ENCODE measurements around the gene OPCML. TPM values are rescaled to one million over a fixed set of nuclear protein-coding genes. Genes with fewer than 3 reads are reported as not detected.

OPCML gene
- total RNA-seq, 1 experiment from 2014 or later = 0.10 TPM

DNA sequence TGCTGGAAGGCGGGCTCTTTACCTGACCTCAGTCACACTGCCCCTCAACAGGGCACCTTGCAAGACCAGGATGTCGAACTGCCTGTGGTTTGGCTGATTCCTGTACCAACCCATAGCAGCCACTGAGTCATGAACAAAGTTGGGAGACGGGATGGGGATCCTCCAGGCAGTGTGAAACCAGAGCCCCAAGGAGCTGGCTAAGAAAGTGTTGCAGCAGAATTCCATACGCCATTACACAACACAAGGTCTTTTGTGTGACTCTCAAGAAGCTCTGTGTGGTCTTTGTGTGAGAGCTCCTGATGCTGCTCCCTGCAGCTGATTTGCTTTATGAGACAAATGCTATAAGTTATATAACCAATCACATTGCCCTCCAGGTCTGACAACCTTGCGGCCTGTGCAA lies 617.7 kb downstream of the OPCML start:
- no peak for DNase-seq (ENCODE audit: extremely low read depth, low read depth)

DNA sequence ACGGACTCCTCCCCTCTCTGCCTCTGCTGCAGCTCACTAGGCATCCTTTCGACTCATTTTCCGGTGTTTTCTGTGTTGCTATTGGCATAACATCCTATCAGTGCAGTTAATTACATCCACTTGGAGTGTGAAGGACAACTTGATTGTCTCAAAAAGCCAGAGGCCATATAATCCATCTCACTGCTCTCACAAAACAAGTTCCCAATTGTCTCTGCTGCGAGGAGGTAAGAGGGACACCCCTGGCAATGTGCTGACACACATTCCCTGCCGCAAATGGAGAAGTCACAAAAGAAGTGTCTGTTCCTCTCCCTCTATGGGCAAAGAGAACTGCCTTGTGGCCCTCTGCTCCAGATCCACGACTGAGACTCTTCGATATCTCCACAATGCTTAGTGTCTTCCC lies 618.4 kb downstream of the OPCML start:
- DNase-seq (ENCODE audit: extremely low read depth, low read depth) = no peak

DNA sequence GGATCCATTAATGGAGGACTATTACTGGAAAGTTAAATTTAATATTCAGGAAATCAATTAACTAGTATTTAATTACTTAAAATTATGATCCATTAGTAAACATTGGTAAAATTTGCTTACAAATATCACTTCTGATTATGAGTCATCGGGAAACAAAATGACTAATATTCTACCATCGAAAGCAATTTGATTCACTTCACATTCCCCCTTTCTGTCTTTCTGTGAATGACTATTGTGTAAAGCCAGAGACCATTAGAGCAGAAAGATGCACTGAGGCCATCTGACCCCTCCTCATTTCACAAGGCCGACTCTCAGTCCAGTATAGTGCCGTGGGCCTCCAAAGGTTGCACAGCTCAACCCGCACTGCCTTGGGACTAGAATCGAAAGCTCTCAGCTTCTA lies 619.0 kb downstream of the OPCML start:
- DNase-seq (ENCODE audit: extremely low read depth, low read depth) = no peak

DNA sequence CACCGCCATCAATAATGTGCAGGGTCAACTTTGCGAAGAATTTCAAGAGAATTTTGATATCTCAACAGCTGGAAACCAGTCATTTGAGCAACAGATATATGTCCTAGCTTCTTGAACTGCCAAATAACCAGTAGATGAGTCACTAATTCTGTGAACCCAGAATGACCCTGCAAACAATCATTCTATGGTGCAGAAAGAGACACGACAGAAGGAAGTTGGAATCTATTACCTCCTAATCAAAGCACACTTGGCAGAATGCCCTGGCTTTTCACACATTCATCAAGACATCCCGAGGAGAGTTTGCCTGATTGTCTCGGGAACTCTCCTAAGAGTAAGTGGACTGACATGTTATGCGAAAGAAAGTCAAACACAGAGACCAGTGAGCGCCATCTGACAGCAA lies 621.1 kb downstream of the OPCML start:
- no peak for DNase-seq (ENCODE audit: extremely low read depth, low read depth)

- no peak for DNase-seq (ENCODE audit: extremely low read depth, low read depth)
These were observed 622.1 kb downstream of the OPCML start for GRCh38 chr11:132910011-132910760.

DNA sequence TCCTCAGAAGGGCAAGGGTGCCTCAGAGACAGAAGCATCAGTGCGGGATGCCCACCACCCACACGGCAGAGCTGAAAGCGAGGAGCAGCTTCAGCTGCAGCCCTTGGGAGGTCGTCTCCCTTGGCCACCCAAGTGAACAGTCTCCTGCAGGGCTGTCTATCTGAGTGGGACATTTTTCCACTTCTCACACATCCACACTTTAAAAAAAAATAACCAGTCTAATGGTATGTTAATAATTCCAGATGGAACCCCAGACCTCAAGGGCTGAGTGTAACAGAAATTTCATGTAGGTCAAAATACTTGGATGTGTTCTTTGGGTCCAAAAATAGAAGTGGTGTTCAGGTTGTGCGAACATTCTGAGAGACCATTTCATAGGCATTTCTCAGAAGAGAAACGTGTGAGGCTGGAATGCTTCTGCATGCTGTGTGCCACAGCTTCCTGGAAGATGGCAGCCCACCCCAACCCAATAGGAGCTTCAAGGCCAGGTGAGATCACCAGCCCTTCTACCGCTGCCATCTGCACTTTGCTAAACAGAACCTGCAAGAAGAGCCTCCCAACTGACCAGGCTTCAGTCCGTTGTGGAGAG lies 623.2 kb downstream of the OPCML start:
- no peak for DNase-seq (ENCODE audit: extremely low read depth, low read depth)

DNA sequence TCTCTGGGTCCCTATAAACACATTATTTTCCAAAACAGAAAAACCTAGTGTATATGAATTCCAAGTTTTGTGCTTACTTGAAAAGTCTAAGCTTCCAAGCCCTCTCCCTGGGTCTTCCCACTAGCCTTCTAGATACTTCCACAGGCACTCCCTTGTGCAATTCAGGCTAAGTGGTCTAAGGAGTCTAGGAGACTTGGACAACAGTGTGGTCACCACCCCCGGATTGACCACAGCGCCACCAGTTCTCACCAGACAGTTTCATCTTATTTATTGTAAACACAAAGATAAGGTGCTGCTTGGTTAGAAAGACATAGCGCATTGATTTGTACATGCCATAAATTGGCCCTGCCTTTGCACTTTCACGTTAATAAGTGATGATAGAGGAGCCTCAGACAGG lies 623.9 kb downstream of the OPCML start:
- no peak for DNase-seq (ENCODE audit: extremely low read depth, low read depth)

GRCh38 chr11:132907651-132908413 lies 624.5 kb downstream of the OPCML start:
- DNase-seq (ENCODE audit: extremely low read depth, low read depth) = no peak

DNA sequence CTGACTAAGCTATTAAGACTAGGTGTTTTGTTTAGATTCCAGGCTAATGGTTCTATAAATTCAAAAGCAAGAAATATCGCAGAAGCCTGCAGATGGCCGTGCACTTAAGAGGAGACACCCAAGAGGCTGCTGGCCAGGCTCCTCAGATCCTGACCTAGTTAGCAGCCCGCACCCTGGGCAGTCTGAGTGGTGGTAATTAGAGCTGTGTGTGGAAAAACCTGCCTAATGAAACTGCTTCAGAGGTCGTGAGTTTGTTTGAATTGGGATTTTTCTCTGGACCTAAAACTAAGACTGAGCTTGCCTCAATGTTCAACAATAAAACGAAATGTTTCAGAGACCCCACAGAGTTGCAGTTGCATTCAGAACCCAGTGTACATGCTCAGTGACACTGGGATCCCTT lies 627.7 kb downstream of the OPCML start:
- DNase-seq (ENCODE audit: extremely low read depth, low read depth) = no peak

DNA sequence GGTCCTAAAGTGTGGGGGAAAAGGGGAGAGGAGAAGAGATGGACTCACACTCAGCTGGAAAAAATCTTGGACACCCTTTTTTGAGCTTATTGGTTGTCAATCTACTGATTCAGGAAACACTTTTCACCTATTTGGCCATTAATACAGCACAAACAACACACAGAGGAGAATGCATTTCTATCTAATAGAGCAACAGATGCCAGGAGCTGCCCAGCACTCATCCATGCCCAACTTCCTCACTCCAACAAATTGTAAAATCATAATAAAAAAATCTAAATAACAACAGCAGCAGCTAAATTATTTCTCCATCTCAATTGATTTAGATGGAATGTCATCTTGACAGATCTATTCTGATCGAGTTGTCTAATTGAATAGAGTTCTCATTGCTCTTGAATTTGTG lies 628.2 kb downstream of the OPCML start:
- no peak for DNase-seq (ENCODE audit: extremely low read depth, low read depth)

DNA sequence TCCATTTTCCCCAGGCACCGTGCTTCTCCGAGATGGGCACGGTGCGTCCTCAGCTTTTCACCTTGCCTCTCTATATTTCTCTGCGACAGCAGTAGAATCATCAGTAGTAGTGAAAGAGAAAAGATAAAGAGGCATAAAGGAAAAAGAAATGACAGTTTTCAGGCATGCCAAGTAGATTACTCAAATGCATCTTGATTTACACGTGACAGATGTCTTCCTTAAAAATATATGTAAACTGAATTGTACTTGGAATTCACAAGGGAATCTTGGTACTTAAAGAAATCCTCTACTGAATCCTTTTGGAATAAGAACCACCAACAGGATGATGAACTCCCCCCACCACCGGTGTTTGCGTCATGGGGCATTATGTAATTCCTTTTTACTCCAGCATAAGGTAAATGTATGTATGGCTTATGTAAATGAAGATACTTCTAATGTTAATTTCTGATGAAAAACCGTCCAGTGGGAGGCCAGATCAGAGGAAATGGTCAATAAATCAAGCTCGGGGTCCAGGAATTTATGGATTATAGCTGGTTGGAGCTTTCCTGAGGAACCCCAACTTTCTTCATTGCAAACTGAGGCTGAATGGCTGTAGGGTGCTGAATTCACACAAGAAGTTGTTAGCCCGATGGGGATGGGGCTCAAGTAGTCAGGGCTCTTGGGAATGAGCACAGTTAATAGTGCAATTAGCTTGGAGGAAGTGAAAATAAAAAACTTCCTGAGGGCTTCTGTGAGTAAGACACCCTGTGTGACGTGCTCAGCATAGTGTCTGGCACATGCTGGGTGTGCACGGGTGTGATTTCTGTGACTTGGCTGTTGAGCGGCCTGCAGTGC lies 630.4 kb downstream of the OPCML start:
- DNase-seq (ENCODE audit: extremely low read depth, low read depth) = no peak

DNA sequence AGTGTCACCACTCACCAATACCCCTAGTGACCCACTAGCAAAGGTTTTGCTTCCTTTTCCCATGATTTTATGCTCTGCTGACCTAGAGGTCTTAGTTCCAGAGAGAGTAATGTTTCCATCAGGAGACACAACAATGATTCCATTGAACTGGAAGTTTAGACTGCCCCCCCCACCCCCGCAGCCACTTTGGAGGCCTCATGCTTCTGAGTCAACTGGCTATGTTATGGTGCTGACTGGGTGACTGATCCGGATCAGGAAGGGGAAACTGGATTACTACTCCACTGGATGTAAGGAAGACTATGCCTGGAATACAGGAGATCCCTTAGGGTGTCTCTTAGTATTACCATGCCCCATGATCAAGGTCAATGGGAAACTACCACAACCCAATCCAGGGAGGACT lies 633.6 kb downstream of the OPCML start:
- DNase-seq (ENCODE audit: extremely low read depth, low read depth) = no peak

DNA sequence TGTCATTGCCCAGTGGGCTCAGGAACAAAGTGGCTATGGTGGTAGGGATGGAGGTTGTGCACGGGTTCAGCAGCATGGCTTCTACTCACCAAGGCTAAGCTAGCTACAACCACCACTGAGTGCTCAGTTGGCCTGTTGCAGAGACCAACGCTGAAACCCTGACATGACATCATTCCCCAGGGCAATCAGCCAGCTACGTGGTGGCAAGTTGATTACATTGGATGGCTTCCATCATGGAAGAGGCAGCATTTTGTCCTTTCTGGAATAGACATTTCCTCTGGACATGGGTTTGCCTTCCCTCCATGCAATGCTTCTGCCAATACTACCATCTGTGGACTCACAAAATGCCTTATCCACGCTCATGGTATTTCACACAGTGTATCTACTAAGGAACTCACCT lies 634.3 kb downstream of the OPCML start:
- no peak for DNase-seq (ENCODE audit: extremely low read depth, low read depth)

DNA sequence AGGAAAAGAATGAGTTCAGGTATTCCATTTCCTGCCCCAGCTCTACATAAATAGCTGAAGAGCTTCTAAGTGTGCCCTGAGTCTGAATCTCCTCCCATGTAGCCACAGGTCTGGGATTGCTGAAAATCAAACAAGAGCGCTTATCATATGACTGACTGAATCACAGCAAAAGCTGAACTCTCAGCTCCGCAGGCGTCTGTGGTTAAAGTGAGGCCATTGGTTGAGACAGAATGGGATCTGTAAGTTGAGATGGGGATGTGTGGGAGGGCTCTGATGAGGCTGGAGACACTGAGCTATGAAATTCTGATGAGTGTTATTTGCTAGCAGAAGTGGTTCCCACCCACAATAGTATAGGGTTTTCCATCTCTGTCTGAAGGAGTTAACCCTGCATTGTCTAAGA lies 637.0 kb downstream of the OPCML start:
- no peak for DNase-seq (ENCODE audit: extremely low read depth, low read depth)

DNA sequence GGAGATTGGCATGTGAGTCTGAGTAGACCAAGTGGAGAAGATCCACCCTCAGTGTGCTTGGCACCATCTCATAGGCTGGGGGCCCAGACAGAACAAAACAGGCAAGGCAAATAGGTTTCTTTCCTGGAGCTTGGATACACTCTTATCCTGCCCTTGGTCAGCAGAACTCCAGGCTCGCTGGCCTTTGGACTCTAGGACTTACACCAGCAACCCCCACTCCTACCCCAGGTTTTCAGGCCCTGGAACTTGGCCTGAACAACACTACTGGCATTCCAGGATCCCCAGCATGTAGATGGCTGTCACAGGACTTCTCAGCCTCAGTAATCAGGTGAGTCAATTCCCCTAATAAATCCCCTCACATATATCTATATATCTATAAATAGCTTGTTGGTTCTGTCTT lies 637.7 kb downstream of the OPCML start:
- DNase-seq (ENCODE audit: extremely low read depth, low read depth) = no peak

GRCh38 chr11:132892876-132893275 lies 639.4 kb downstream of the OPCML start:
- no peak for DNase-seq (ENCODE audit: extremely low read depth, low read depth)

GRCh38 chr11:132888226-132888625 lies 644.1 kb downstream of the OPCML start:
- DNase-seq (ENCODE audit: extremely low read depth, low read depth) = no peak

DNA sequence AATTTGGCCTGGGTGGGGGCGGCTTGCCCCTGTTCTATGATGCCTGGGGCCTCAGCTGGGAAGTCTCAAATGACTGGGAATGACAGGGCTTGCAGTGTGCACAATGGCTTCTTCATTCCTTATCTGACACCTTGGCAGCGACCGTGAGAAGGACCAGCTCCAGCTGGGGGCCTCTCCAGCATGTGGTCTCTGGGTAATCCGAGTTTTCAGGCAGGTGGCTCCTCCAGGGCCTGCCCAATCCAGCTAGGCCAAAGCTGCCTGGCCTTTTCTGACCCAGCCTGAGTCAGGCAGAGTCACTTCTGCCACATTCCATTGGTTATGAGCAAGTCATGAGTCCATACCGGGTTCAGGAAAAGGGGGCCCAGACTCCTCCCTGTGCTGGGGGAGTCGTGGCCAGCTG lies 646.0 kb downstream of the OPCML start:
- DNase-seq (ENCODE audit: extremely low read depth, low read depth) = no peak

- DNase-seq (ENCODE audit: extremely low read depth, low read depth) = no peak
These were observed 649.1 kb downstream of the OPCML start for GRCh38 chr11:132883241-132883640.

DNA sequence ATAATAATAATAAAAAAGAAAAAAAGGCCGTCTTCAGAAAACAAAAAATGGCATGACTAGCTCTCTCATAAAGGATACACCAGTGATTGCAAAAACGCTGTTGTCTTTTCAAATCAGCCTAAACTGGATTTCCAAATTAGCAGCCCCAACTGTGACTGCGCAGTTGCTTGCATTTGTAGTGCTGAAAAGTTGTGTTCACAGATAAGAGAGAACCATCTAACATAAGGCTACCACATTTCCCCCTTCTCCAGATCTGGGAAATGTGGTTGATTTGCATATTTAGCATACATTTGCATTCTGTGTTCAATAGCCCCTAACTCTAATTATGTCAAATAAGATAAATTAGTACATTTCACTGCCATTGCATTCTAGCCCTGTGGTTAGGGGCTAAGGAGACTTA lies 650.7 kb downstream of the OPCML start:
- DNase-seq (ENCODE audit: extremely low read depth, low read depth) = no peak

DNA sequence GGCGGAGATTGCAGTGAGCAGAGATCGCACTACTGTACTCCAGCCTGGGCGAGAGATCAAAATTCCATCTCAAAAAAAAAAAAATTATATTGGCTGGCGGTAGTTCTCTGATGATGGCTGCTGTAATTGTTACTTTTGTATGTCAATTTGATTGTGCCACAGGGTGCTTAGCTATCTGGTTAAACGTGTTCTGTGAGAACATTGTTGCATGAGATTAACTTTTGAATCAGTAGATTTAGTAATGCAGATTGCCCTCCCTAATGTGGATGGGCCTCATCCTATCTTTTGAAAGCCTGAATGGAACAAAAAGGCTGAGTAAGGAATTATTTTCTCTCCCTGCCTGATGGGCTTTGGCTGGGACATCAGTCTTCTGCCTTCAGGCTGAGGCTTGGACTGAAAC lies 654.2 kb downstream of the OPCML start:
- no peak for DNase-seq (ENCODE audit: extremely low read depth, low read depth)
